BJ (cell line): ENCODE results near the gene MFF. TPM values are rescaled to one million over a fixed set of nuclear protein-coding genes. Genes with fewer than 3 reads are reported as not detected.
"Not testable (repeated sequence)": the region's sequence is repeated elsewhere in the genome, so short reads cannot be mapped to it uniquely, and the experiment has no call there.

ENCODE experiments used
- CTCF ChIA-PET: fragments of 350-600 bp; formaldehyde crosslinking; extraction: SDS; loops from one replicate; lab custom pipeline; 2021; ENCODE audit warnings: antibody characterized with exemption, inconsistent platforms; lab: Yijun Ruan, JAX
- POLR2A ChIA-PET: fragments of 300-600 bp; sonication (Branson Sonifier 250); formaldehyde crosslinking; extraction: SDS; loops from one replicate; lab custom pipeline; 2021; ENCODE audit warnings: antibody characterized with exemption; lab: Charles Lee
- DNase-seq: peaks from one replicate; pipeline ENCODE4 v3.0.0-alpha.2; 2011; ENCODE audit warnings: low read depth
- H3K27me3 ChIP-seq: 2 replicates; pipeline ENCODE4 v1.6.0; 2011; ENCODE audit warnings: low read length; ENCODE audit not compliant: control insufficient read depth, insufficient read depth
- H3K36me3 ChIP-seq: 2 replicates; pipeline ENCODE4 v1.5.1; 2011; ENCODE audit warnings: low read length; ENCODE audit not compliant: control insufficient read depth, insufficient read depth
- H3K4me3 ChIP-seq: 2 replicates; pipeline ENCODE4 v1.5.1; 2011; ENCODE audit warnings: low read depth, mild to moderate bottlenecking, control low read depth, low read length
- CTCF ChIP-seq: IDR thresholded peaks from 2 replicates; pipeline ENCODE4 v1.5.1; 2011; ENCODE audit warnings: low read depth, mild to moderate bottlenecking, control low read depth, inconsistent platforms, low read length, moderate library complexity; ENCODE audit not compliant: insufficient read depth
- polyA plus RNA-seq: library from polyadenylated mRNA; depleted of rRNA; stranded (reverse); fragments of >200 nt; gene quantifications from 2 replicates; pipeline ENCODE4 v1.2.3, GENCODE V29; 2011

MFF gene
- polyA plus RNA-seq, 1 experiment = 56.0 TPM

- DNase-seq = no peak
- ChIA-PET CTCF (interaction anchor here (1.2 to 1.8 kb wide), 4 partner anchors 8 to 1278 kb away, joined by 3 to 7 read pairs (median 4); partner anchors contain the start of gene SCYGR1), POLR2A (no interaction called here)
- H3K27me3 ChIP-seq = no peaks in the 10 kb centered on the region
- no peak overlapping the region for H3K4me3 ChIP-seq
- H3K36me3 ChIP-seq = no peaks in the 10 kb centered on the region
- no peak for TF ChIP-seq CTCF
Measured at GRCh38 chr2:227378371-227378782, 53.3 kb downstream of the MFF start.

- no peaks in the 10 kb centered on the region for H3K36me3 ChIP-seq
- POLR2A ChIA-PET = interaction anchor here (0.5 kb wide), 1 partner anchor 63 kb away, joined by 3 read pairs; no protein-coding TSS in a partner anchor
- H3K27me3 ChIP-seq = no peaks in the 10 kb centered on the region
- no peak for DNase-seq
- TF ChIP-seq CTCF = no peak
- H3K4me3 ChIP-seq = no peak within 1 kb of the TSS
- CTCF ChIA-PET = interaction anchor here (1.3 to 1.4 kb wide), 2 partner anchors 9 to 27 kb away, joined by 3 read pairs; partner anchors contain the start of gene SCYGR1
Measured at GRCh38 chr2:227379095-227379494, 54.0 kb downstream of the MFF start, which contains the start of gene TM4SF20. TSS of gene TM4SF20 (minus strand) at chr2:227379306. CDS start at chr2:227379268, 38 bp downstream.

- H3K4me3 ChIP-seq, H3K27me3 ChIP-seq, CTCF ChIA-PET, DNase-seq, H3K36me3 ChIP-seq, POLR2A ChIA-PET: not testable (repeated sequence)
Measured at GRCh38 chr2:227382241-227382835, 57.3 kb downstream of the MFF start.

GRCh38 chr2:227383686-227384085 is 58.6 kb downstream of the MFF start:
- CTCF ChIA-PET = interaction anchor here (1.4 kb wide), 1 partner anchor 22 kb away, joined by 3 read pairs; no protein-coding TSS in a partner anchor
- POLR2A ChIA-PET = no interaction called here
- no peak overlapping the region for H3K4me3 ChIP-seq

GRCh38 chr2:227386630-227387029 is 61.6 kb downstream of the MFF start:
- no peak for TF ChIP-seq CTCF
- H3K4me3 ChIP-seq = no peak overlapping the region
- ChIA-PET POLR2A (no interaction called here), CTCF (interaction anchor here (1.6 to 1.9 kb wide), 2 partner anchors 9 to 19 kb away, joined by 7 to 8 read pairs; no protein-coding TSS in a partner anchor)
- H3K27me3 ChIP-seq = no peaks in the 10 kb centered on the region
- no peaks in the 10 kb centered on the region for H3K36me3 ChIP-seq
- DNase-seq = no peak

More at GRCh38 chr2:227383686-227384085, 58.6 kb downstream of the MFF start:
- H3K36me3 ChIP-seq = no peaks in the 10 kb centered on the region
- no peaks in the 10 kb centered on the region for H3K27me3 ChIP-seq
- no peak for DNase-seq
- TF ChIP-seq CTCF = no peak

- CTCF ChIA-PET = interaction anchor here (1.3 to 1.9 kb wide), 2 partner anchors 9 to 10 kb away, joined by 3 to 7 read pairs; partner anchors contain the start of gene TM4SF20
- H3K27me3 ChIP-seq, DNase-seq, H3K4me3 ChIP-seq, POLR2A ChIA-PET, H3K36me3 ChIP-seq: not testable (repeated sequence)
Measured at GRCh38 chr2:227387583-227387982, 62.5 kb downstream of the MFF start, which contains the start of gene SCYGR1. TSS of gene SCYGR1 (minus strand) at chr2:227387949. CDS start at chr2:227387949, 0 bp downstream.
